Activated T-cell treated with anti-CD3 and anti-CD28 coated beads for 4 hours (primary cell): ENCODE results near the gene FRMD5.
"Not testable (repeated sequence)": the region's sequence is repeated elsewhere in the genome, so short reads cannot be mapped to it uniquely, and the experiment has no call there.

Experiments
- DNase-seq: peaks from one replicate; pipeline ENCODE4 v3.0.0-alpha.2; 2020

The FRMD5 gene

GRCh38 chr15:43826508-43827341 lies 368.3 kb downstream of the FRMD5 start, which contains the start of gene WDR76:
Gene WDR76 (plus strand): TSS chr15:43827002. CDS start chr15:43827033, 31 bp downstream.
- peak; percentile 43 for DNase-seq

DNA sequence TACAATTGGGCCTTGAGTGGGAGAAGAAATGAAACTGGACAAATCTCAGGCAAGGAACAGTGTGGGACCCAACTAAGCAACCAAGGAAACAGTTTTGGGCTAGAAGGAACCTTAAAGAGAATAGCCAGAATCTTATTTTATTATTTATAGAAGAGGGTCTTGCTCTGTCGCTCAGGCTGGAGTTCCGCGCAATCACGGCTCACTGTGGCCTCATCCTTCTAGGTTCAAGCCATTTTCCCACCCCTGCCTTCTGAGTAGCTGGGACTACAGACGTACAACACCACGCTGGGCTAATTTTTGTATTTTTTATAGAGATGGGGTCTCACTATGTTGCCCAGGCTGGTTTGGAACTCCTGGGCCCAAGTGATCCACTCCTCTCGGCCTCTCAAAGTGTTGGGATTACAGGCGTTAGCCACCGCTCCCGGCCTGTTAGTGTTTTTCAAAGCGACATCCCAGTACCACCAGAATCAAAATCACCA lies 369.0 kb downstream of the FRMD5 start:
- DNase-seq: no peak

DNA sequence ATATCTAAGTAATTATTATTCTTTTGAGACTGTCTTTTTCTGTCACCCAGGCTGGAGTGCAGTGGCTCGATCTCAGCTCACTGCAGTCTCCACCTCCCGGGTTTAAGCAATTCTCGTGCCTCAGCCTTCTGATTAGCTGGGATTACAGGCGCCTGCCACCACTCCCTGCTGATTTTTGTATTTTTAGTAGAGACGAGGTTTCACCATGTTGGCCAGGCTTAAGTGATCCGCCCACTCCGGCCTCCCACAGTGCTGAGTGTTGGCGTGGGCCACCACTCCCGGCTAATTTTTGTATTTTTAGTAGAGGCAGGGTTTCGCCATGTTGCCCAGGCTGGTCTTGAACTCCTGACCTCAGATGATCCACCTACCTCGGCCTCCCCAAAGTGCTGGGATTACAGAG lies 369.8 kb downstream of the FRMD5 start:
- DNase-seq: not testable (repeated sequence)

GRCh38 chr15:43824302-43825246 lies 370.5 kb downstream of the FRMD5 start, which contains the start of gene MFAP1:
Gene MFAP1 (minus strand): TSS chr15:43824690. CDS start chr15:43824569, 121 bp downstream.
- peak; percentile 88 for DNase-seq

GRCh38 chr15:43821505-43821904 lies 373.6 kb downstream of the FRMD5 start:
- DNase-seq: no peak
